Spleen (tissue), 11 donors: ENCODE measurements around the gene CNKSR3. TPM values are rescaled to one million over a fixed set of nuclear protein-coding genes. Genes with fewer than 3 reads are reported as not detected.

Source experiments
- DNase-seq: peaks from one replicate; pipeline ENCODE4 v3.0.0-alpha.2; 2020
- H3K27ac ChIP-seq, 8 donors: fragments of 200-600 bp; sonication (generic) in 7 of 8; 1 replicate in 4 of 8; 2 replicates in 4 of 8; pipeline versions ENCODE4 v1.5.0 to v1.8.0; 2016 to 2021; ENCODE audit warnings: inconsistent platforms in 4 of 8, mild to moderate bottlenecking in 4 of 8, moderate library complexity in 1 of 8
- H3K27me3 ChIP-seq, 7 donors: fragments of 200-600 bp; sonication (generic) in 6 of 7; replicated peaks in 1 of 7; 1 replicate in 4 of 7; 2 replicates in 3 of 7; pipeline versions ENCODE4 v1.5.0 to v1.8.0; 2016 to 2021; ENCODE audit warnings: inconsistent platforms in 3 of 7, mild to moderate bottlenecking in 1 of 7
- H3K36me3 ChIP-seq, 6 donors: fragments of 200-600 bp; sonication (generic) in 5 of 6; 1 replicate in 4 of 6; 2 replicates in 2 of 6; pipeline versions ENCODE4 v1.5.0 to v1.8.0; 2016 to 2021; ENCODE audit warnings: inconsistent platforms in 2 of 6
- H3K4me1 ChIP-seq, 6 donors: fragments of 200-600 bp; sonication (generic) in 5 of 6; 1 replicate in 3 of 6; 2 replicates in 3 of 6; pipeline versions ENCODE4 v1.5.0 to v1.8.0; 2016 to 2021; ENCODE audit warnings: inconsistent platforms in 3 of 6
- H3K4me3 ChIP-seq, 8 donors: fragments of 200-600 bp; sonication (generic) in 7 of 8; 1 replicate in 4 of 8; 2 replicates in 4 of 8; pipeline versions ENCODE4 v1.5.0 to v1.8.0; 2016 to 2021; ENCODE audit warnings: inconsistent platforms in 4 of 8, mild to moderate bottlenecking in 4 of 8, moderate library complexity in 2 of 8
- H3K9me3 ChIP-seq, 8 donors: fragments of 200-600 bp; sonication (generic) in 7 of 8; 1 replicate in 4 of 8; 2 replicates in 4 of 8; pipeline versions ENCODE4 v1.5.0 to v1.8.0; 2016 to 2021; ENCODE audit warnings: inconsistent platforms in 4 of 8
- POLR2A ChIP-seq, 3 donors: fragments of 450-650 bp; IDR thresholded peaks; one replicate each; pipeline ENCODE4 v1.5.1; 2017; ENCODE audit warnings: antibody characterized with exemption in 3 of 3, mild to moderate bottlenecking in 1 of 3
- POLR2AphosphoS5 ChIP-seq, 3 donors: sonication (generic); formaldehyde crosslinking; IDR thresholded peaks; one replicate each; pipeline ENCODE4 v1.5.1; 2017; ENCODE audit warnings: antibody characterized with exemption in 3 of 3
- WGBS, 5 donors: extraction: QIAGEN DNeasy Blood & Tissue Kit in 3 of 5; methylation state at CpG; one replicate each; pipeline versions ENCODE4 v1.1.5 to v1.1.7; 2013 to 2018; 5-methylcytosine and 5-hydroxymethylcytosine counted together
- intact Hi-C: fragments of 100-400 bp; cut with DNase I; formaldehyde crosslinking; loops from one replicate; pipeline ENCODE4 v1.15.0; 2023; ENCODE audit warnings: low total_unique reads
- polyA plus RNA-seq, 3 donors: library from polyadenylated mRNA; stranded (reverse); fragments of 200-250 nt; gene quantifications; one replicate each; pipeline ENCODE4 v1.2.1, GENCODE V29; 2013
- total RNA-seq, 7 donors: library from RNA; depleted of rRNA in 3 of 7; stranded (reverse); fragments of >200 nt in 3 of 7; fragmentation: NEBNext Ultra II Directional in 4 of 7; extraction: Animal tissue kit (Norgen Biotek cat#: 25700) in 4 of 7; gene quantifications; one replicate each; pipeline versions ENCODE4 v1.1.0 to v1.2.1, GENCODE V29; 2016 to 2021
- TF ChIP-seq, protein P1 (sequence below), 11 experiments: fragments of 200-600 bp in 7 of 11; fragments of 450-650 bp in 4 of 11; sonication (generic) in 4 of 11; IDR thresholded peaks in 8 of 11; conservative IDR thresholded peaks in 3 of 11; 1 replicate in 7 of 11; 2 replicates in 4 of 11; pipeline versions ENCODE4 v1.4.0 to v1.8.0; 2016 to 2021; ENCODE audit warnings: antibody characterized with exemption in 11 of 11, inconsistent platforms in 4 of 11, mild to moderate bottlenecking in 1 of 11
- donor health status: healthy with polysubstance abuse.
- donor health status: DM: no; HTN: no; CAD: no; lungs with moderate emphysema.
- donor health status: DM: no; HTN: no; CAD: no.
- donor health status: Bipolar disorder and iron deficiency.
- donor health status: healthy.
- donor health status: DM: no; HTN: no; CAD: no.
- donor health status: DM: yes; HTN: yes; CAD: no.

The CNKSR3 gene
- total and polyA plus RNA-seq, 10 donors, result 1.7 to 45.0 (median 18.0) TPM

GRCh38 chr6:154532426-154532825, 21.9 kb upstream of the CNKSR3 start:
- H3K27ac ChIP-seq, result no peak overlapping the region
- intact Hi-C loops, result no loop called here
- WGBS, 5 donors, result 83 to 94% (median 91%) methylated on average over 4 of the region's 4 CpGs

GRCh38 chr6:154529957-154530356, 19.5 kb upstream of the CNKSR3 start:
- no peak for DNase-seq
- Histone ChIP-seq H3K4me3 (no peak overlapping the region), H3K27ac (no peak overlapping the region), H3K27me3 (no peaks in the 10 kb centered on the region), H3K36me3 (no peaks in the 10 kb centered on the region), H3K4me1 (no peaks in the 10 kb centered on the region), H3K9me3 (no peaks in the 10 kb centered on the region)
- intact Hi-C loops, result no loop called here
- 94 to 96% (median 95%) methylated on average over 5 to 6 of the region's 6 CpGs for WGBS, 5 donors
- TF ChIP-seq, protein P1, sequence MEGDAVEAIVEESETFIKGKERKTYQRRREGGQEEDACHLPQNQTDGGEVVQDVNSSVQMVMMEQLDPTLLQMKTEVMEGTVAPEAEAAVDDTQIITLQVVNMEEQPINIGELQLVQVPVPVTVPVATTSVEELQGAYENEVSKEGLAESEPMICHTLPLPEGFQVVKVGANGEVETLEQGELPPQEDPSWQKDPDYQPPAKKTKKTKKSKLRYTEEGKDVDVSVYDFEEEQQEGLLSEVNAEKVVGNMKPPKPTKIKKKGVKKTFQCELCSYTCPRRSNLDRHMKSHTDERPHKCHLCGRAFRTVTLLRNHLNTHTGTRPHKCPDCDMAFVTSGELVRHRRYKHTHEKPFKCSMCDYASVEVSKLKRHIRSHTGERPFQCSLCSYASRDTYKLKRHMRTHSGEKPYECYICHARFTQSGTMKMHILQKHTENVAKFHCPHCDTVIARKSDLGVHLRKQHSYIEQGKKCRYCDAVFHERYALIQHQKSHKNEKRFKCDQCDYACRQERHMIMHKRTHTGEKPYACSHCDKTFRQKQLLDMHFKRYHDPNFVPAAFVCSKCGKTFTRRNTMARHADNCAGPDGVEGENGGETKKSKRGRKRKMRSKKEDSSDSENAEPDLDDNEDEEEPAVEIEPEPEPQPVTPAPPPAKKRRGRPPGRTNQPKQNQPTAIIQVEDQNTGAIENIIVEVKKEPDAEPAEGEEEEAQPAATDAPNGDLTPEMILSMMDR (IDR thresholded peaks at IDR 0.05 in 8 of 11, conservative IDR thresholded peaks at IDR 0.05 in 3 of 11), result no peak
- TF ChIP-seq POLR2A (IDR thresholded peaks at IDR 0.05), result no peak
- no peak for TF ChIP-seq POLR2AphosphoS5 (IDR thresholded peaks at IDR 0.05)

More at GRCh38 chr6:154532426-154532825, 21.9 kb upstream of the CNKSR3 start:
- no peaks in the 10 kb centered on the region for H3K36me3 ChIP-seq
- H3K4me1 ChIP-seq, result no peaks in the 10 kb centered on the region
- no peak for DNase-seq
- H3K27me3 ChIP-seq, result no peaks in the 10 kb centered on the region
- TF ChIP-seq, protein P1 (IDR thresholded peaks at IDR 0.05 in 8 of 11, conservative IDR thresholded peaks at IDR 0.05 in 3 of 11), result no peak
- no peak for TF ChIP-seq POLR2A (IDR thresholded peaks at IDR 0.05)
- TF ChIP-seq POLR2AphosphoS5 (IDR thresholded peaks at IDR 0.05), result no peak
- H3K4me3 ChIP-seq, result no peak overlapping the region
- H3K9me3 ChIP-seq, result no peaks in the 10 kb centered on the region

- no peak overlapping the region for H3K4me3 ChIP-seq
- no peaks in the 10 kb centered on the region for H3K4me1 ChIP-seq
- no peak overlapping the region for H3K27ac ChIP-seq
- no peaks in the 10 kb centered on the region for H3K9me3 ChIP-seq
- H3K27me3 ChIP-seq, result no peaks in the 10 kb centered on the region
- TF ChIP-seq POLR2AphosphoS5 (IDR thresholded peaks at IDR 0.05), result no peak
- TF ChIP-seq, protein P1 (IDR thresholded peaks at IDR 0.05 in 8 of 11, conservative IDR thresholded peaks at IDR 0.05 in 3 of 11), result no peak
- no peak for TF ChIP-seq POLR2A (IDR thresholded peaks at IDR 0.05)
- no peak for DNase-seq
- 87 to 98% (median 95%) methylated on average over 3 of the region's 3 CpGs for WGBS, 5 donors
- intact Hi-C loops, result no loop called here
- no peaks in the 10 kb centered on the region for H3K36me3 ChIP-seq
Measured at GRCh38 chr6:154528310-154528915, 17.9 kb upstream of the CNKSR3 start.

DNA sequence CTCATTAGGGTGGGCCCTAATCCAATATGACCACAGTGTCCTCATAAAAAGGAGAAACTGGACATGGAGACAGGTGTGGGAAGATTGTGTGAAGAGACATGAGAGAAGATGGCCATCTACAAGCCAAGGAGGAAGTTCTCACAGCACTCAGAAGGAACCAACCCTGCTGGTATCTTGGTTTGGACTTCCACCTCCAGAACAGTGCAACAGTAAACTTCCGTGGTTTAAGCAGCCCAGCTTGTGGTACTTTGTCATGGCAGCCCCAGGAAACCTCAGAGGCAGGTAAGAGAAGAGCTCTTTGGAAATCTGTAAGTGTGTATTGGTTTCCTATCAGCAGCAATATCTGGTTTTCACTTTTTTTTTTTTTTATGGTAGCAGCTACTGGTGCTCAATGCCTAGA, 16.5 kb upstream of the CNKSR3 start:
- 26 to 50% (median 33%) methylated on average over 1 of the region's 1 CpG for WGBS, 5 donors
- no peaks in the 10 kb centered on the region for H3K36me3 ChIP-seq
- H3K27me3 ChIP-seq, result no peaks in the 10 kb centered on the region
- no peak overlapping the region for H3K4me3 ChIP-seq
- H3K4me1 ChIP-seq, result no peaks in the 10 kb centered on the region
- H3K27ac ChIP-seq, result no peak overlapping the region
- intact Hi-C loops, result no loop called here
- no peak for TF ChIP-seq POLR2A (IDR thresholded peaks at IDR 0.05)
- no peak for TF ChIP-seq POLR2AphosphoS5 (IDR thresholded peaks at IDR 0.05)
- TF ChIP-seq, protein P1 (IDR thresholded peaks at IDR 0.05 in 8 of 11, conservative IDR thresholded peaks at IDR 0.05 in 3 of 11), result no peak
- H3K9me3 ChIP-seq, result no peaks in the 10 kb centered on the region
- DNase-seq, result no peak
